Activated CD8-positive, alpha-beta memory T cell treated with anti-CD3 and anti-CD28 coated beads, Interleukin-2, amount 10 ng/mL, durations not matched to agents 7 days and 5 days (primary cell): ENCODE results near the gene LAMB4. TPM values are rescaled to one million over a fixed set of nuclear protein-coding genes. Genes with fewer than 3 reads are reported as not detected.
A peak's percentile ranks its signal among the peaks of the same experiment; 100 is the strongest.

Source experiments
- ATAC-seq: fragments of 150-1000 bp; cut with Tn5 transposase; one replicate; pipeline ENCODE4 v1.10.0; 2021; ENCODE audit warnings: moderate library complexity
- CTCF ChIA-PET: fragments of 350-600 bp; sonication (Branson Sonifier 250); formaldehyde crosslinking; loops from one replicate; lab custom pipeline; 2021; ENCODE audit warnings: antibody characterized with exemption; lab: Charles Lee
- DNase-seq: peaks from one replicate; pipeline ENCODE4 v3.0.0-alpha.2; 2020
- H3K27ac Mint-ChIP-seq: one replicate; pipeline ENCODE4 v1.8.0; 2021; ENCODE audit warnings: mild to moderate bottlenecking, mixed read lengths
- H3K27me3 Mint-ChIP-seq: one replicate; pipeline ENCODE4 v1.8.0; 2021; ENCODE audit warnings: mixed read lengths
- H3K36me3 Mint-ChIP-seq: one replicate; pipeline ENCODE4 v1.8.0; 2021; ENCODE audit warnings: mild to moderate bottlenecking, mixed read lengths
- H3K4me1 Mint-ChIP-seq: one replicate; pipeline ENCODE4 v1.8.0; 2021; ENCODE audit warnings: mixed read lengths
- H3K4me3 Mint-ChIP-seq: one replicate; pipeline ENCODE4 v1.8.0; 2021; ENCODE audit warnings: mild to moderate bottlenecking, moderate library complexity, mixed read lengths
- H3K9me3 Mint-ChIP-seq: one replicate; pipeline ENCODE4 v1.8.0; 2022; ENCODE audit warnings: low read depth, mixed read lengths
- total RNA-seq, 2 experiments: library from RNA; stranded (reverse); gene quantifications; one replicate each; pipeline ENCODE4 v1.2.3, GENCODE V29; 2021

The LAMB4 gene
- total RNA-seq, 2 experiments from 2014 or later = not detected

DNA sequence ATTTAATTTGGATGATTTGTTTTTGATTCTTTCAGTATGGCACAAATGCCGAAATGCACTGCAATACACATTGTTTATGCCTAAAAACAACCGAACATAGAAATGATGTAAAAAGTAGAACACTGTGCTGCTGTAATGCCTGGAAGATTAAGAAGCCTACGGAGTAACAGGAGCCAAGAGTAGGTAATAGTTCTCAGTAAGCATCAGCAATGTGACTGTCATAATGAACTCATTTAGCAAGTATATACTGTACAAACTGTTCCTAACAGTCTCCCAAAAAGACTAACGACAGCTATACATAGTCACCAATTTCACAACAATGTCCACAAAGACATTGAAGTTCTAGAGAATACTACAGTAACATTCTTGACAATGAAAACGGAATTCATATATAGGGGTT is 19.0 kb upstream of the LAMB4 start:
- Mint-ChIP-seq H3K27me3 (peaks cover 40% of the 10 kb centered on the region), H3K27ac (no peak overlapping the region), H3K4me1 (no peaks in the 10 kb centered on the region), H3K4me3 (no peak overlapping the region), H3K36me3 (no peaks in the 10 kb centered on the region), H3K9me3 (no peaks in the 10 kb centered on the region)
- CTCF ChIA-PET = no interaction called here
- ATAC-seq (no peak), DNase-seq (no peak)

- Mint-ChIP-seq H3K27me3 (peaks cover 44% of the 10 kb centered on the region), H3K36me3 (no peaks in the 10 kb centered on the region)
- no peak for DNase-seq
Measured at GRCh38 chr7:108147031-108147563, 16.9 kb upstream of the LAMB4 start.

GRCh38 chr7:108146070-108146842 is 16.1 kb upstream of the LAMB4 start:
- Mint-ChIP-seq H3K27ac (no peak overlapping the region), H3K9me3 (no peaks in the 10 kb centered on the region), H3K4me3 (no peak overlapping the region), H3K36me3 (no peaks in the 10 kb centered on the region), H3K4me1 (no peaks in the 10 kb centered on the region), H3K27me3 (peaks cover 45% of the 10 kb centered on the region)
- DNase-seq (peak; percentile 61), ATAC-seq (peak; percentile 39)
- CTCF ChIA-PET = interaction anchor here (0.7 to 3.1 kb wide), 12 partner anchors 9 to 1493 kb away, joined by 3 to 25 read pairs (median 4); no protein-coding TSS in a partner anchor

More at GRCh38 chr7:108147031-108147563, 16.9 kb upstream of the LAMB4 start:
- ATAC-seq = no peak
- Mint-ChIP-seq H3K4me1 (no peaks in the 10 kb centered on the region), H3K27ac (no peak overlapping the region), H3K9me3 (no peaks in the 10 kb centered on the region), H3K4me3 (no peak overlapping the region)
- CTCF ChIA-PET = interaction anchor here (1.7 to 3.1 kb wide), 2 partner anchors 14 to 34 kb away, joined by 6 to 25 read pairs; no protein-coding TSS in a partner anchor

GRCh38 chr7:108145401-108145800 is 15.2 kb upstream of the LAMB4 start:
- peaks cover 45% of the 10 kb centered on the region for H3K27me3 Mint-ChIP-seq
- H3K27ac Mint-ChIP-seq = no peak overlapping the region
- no peak overlapping the region for H3K4me3 Mint-ChIP-seq
- no peak for DNase-seq
- H3K4me1 Mint-ChIP-seq = no peaks in the 10 kb centered on the region
- CTCF ChIA-PET = interaction anchor here (0.9 to 3.1 kb wide), 12 partner anchors 8 to 268 kb away, joined by 3 to 25 read pairs (median 4); no protein-coding TSS in a partner anchor
- no peaks in the 10 kb centered on the region for H3K36me3 Mint-ChIP-seq
- ATAC-seq = no peak
- H3K9me3 Mint-ChIP-seq = no peaks in the 10 kb centered on the region

GRCh38 chr7:108144931-108145330 is 14.8 kb upstream of the LAMB4 start:
- CTCF ChIA-PET = interaction anchor here (1.0 to 3.1 kb wide), 6 partner anchors 13 to 39 kb away, joined by 3 to 25 read pairs (median 4); no protein-coding TSS in a partner anchor
- Mint-ChIP-seq H3K27me3 (peaks cover 43% of the 10 kb centered on the region), H3K27ac (no peak overlapping the region), H3K36me3 (no peaks in the 10 kb centered on the region), H3K4me1 (no peaks in the 10 kb centered on the region), H3K9me3 (no peaks in the 10 kb centered on the region), H3K4me3 (no peak overlapping the region)
- ATAC-seq = no peak
- DNase-seq = no peak

GRCh38 chr7:108143658-108144420 is 13.7 kb upstream of the LAMB4 start:
- H3K4me1 Mint-ChIP-seq = no peaks in the 10 kb centered on the region
- CTCF ChIA-PET = no interaction called here
- no peak for DNase-seq
- no peaks in the 10 kb centered on the region for H3K36me3 Mint-ChIP-seq
- H3K27me3 Mint-ChIP-seq = peaks cover 42% of the 10 kb centered on the region
- ATAC-seq = no peak
- no peaks in the 10 kb centered on the region for H3K9me3 Mint-ChIP-seq
- H3K27ac Mint-ChIP-seq = no peak overlapping the region
- H3K4me3 Mint-ChIP-seq = no peak overlapping the region

- DNase-seq (no peak), ATAC-seq (no peak)
- Mint-ChIP-seq H3K27ac (no peak overlapping the region), H3K4me3 (no peak overlapping the region), H3K9me3 (no peaks in the 10 kb centered on the region), H3K27me3 (peaks cover 46% of the 10 kb centered on the region), H3K4me1 (no peaks in the 10 kb centered on the region), H3K36me3 (no peaks in the 10 kb centered on the region)
- CTCF ChIA-PET = no interaction called here
Measured at GRCh38 chr7:108142675-108143259, 12.6 kb upstream of the LAMB4 start.

DNA sequence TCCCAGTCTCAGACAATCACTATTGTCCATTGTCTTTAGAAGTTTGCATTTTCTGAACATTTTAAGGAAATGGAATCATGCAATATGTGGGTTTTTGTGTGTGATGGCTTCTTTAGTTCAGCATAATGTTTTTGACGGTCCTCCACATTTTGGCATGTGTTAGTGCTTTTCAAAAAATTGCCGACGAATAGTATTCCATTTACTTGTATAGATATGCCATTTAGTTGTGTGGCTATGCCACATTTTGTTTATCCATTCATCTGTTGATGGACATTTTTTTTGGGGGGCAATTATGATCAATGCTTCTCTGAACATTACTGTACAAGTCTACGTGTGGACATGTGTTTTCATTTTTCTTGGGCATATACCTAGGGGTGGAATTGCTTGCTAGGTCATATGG is 12.0 kb upstream of the LAMB4 start:
- CTCF ChIA-PET = no interaction called here
- ATAC-seq (no peak), DNase-seq (no peak)
- Mint-ChIP-seq H3K4me3 (no peak overlapping the region), H3K9me3 (no peaks in the 10 kb centered on the region), H3K27me3 (peaks cover 52% of the 10 kb centered on the region), H3K27ac (no peak overlapping the region), H3K36me3 (no peaks in the 10 kb centered on the region), H3K4me1 (no peaks in the 10 kb centered on the region)

GRCh38 chr7:108140671-108141070 is 10.5 kb upstream of the LAMB4 start:
- Mint-ChIP-seq H3K36me3 (no peaks in the 10 kb centered on the region), H3K4me1 (peaks cover 8% of the 10 kb centered on the region), H3K27me3 (peaks cover 54% of the 10 kb centered on the region), H3K9me3 (no peaks in the 10 kb centered on the region), H3K4me3 (no peak overlapping the region), H3K27ac (no peak overlapping the region)
- CTCF ChIA-PET = no interaction called here
- DNase-seq = no peak
- no peak for ATAC-seq

GRCh38 chr7:108138911-108139310 is 8.8 kb upstream of the LAMB4 start:
- Mint-ChIP-seq H3K27me3 (peaks cover 65% of the 10 kb centered on the region), H3K27ac (no peak overlapping the region), H3K4me1 (peaks cover 18% of the 10 kb centered on the region), H3K36me3 (no peaks in the 10 kb centered on the region), H3K4me3 (no peak overlapping the region), H3K9me3 (no peaks in the 10 kb centered on the region)
- DNase-seq (no peak), ATAC-seq (no peak)
- CTCF ChIA-PET = no interaction called here

DNA sequence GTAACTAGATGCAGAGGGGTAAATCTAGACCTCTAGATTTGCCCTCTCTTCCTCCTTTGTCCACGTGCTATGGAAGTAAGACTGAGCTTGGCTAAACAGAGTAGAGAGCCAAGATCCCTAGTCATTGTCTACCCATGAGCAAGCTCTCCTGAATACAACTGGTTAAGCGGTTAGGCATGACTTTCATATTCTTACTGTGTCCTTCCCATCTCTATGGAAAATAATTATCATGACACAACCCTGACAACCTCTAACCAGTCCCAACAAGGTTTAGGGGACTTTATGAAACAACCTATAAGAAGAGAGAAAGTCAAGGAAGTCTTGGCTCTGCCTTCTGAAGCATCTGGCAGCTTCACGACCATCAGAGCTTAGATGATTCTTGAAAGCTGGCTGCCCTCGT is 7.8 kb upstream of the LAMB4 start:
- Mint-ChIP-seq H3K36me3 (no peaks in the 10 kb centered on the region), H3K4me1 (peaks cover 18% of the 10 kb centered on the region), H3K4me3 (no peak overlapping the region), H3K27me3 (peaks cover 71% of the 10 kb centered on the region), H3K9me3 (no peaks in the 10 kb centered on the region), H3K27ac (no peak overlapping the region)
- DNase-seq = no peak
- ATAC-seq = no peak
- CTCF ChIA-PET = interaction anchor here (0.7 to 1.2 kb wide), 2 partner anchors 8 to 10 kb away, joined by 3 read pairs; no protein-coding TSS in a partner anchor

- no peaks in the 10 kb centered on the region for H3K9me3 Mint-ChIP-seq
- CTCF ChIA-PET = interaction anchor here (1.2 kb wide), 1 partner anchor 9 kb away, joined by 3 read pairs; no protein-coding TSS in a partner anchor
- no peak overlapping the region for H3K4me3 Mint-ChIP-seq
- DNase-seq = no peak
- H3K4me1 Mint-ChIP-seq = peaks cover 18% of the 10 kb centered on the region
- no peaks in the 10 kb centered on the region for H3K36me3 Mint-ChIP-seq
- H3K27me3 Mint-ChIP-seq = peaks cover 69% of the 10 kb centered on the region
- H3K27ac Mint-ChIP-seq = no peak overlapping the region
- no peak for ATAC-seq
Measured at GRCh38 chr7:108137040-108137439, 6.9 kb upstream of the LAMB4 start.

- ATAC-seq (no peak), DNase-seq (no peak)
- Mint-ChIP-seq H3K9me3 (no peaks in the 10 kb centered on the region), H3K27ac (no peak overlapping the region), H3K36me3 (no peaks in the 10 kb centered on the region), H3K4me3 (no peak overlapping the region), H3K4me1 (peaks cover 18% of the 10 kb centered on the region), H3K27me3 (peaks cover 70% of the 10 kb centered on the region)
- CTCF ChIA-PET = interaction anchor here (1.9 to 2.3 kb wide), 2 partner anchors 10 to 22 kb away, joined by 6 to 10 read pairs; no protein-coding TSS in a partner anchor
Measured at GRCh38 chr7:108136191-108136688, 6.1 kb upstream of the LAMB4 start.
